Cardiac muscle cell (in vitro differentiated cells and primary cell): Measurements from ENCODE around the gene IQGAP2. TPM values are rescaled to one million over a fixed set of nuclear protein-coding genes. Genes with fewer than 3 reads are reported as not detected.
A peak's percentile ranks its signal among the peaks of the same experiment; 100 is the strongest.

Experiments
- DNase-seq, 2 donors: peaks; one replicate each; pipeline versions ENCODE4 v3.0.0 to v3.0.0-alpha.2; 2010 to 2017; ENCODE audit warnings: low read depth in 1 of 2, low spot score in 1 of 2
- H3K27ac ChIP-seq: fragments of 200-600 bp; sonication (generic); 2 replicates; pipeline ENCODE4 v1.5.1; 2016
- H3K27me3 ChIP-seq: fragments of 200-600 bp; sonication (generic); 2 replicates; pipeline ENCODE4 v1.6.0; 2016; ENCODE audit warnings: control low read depth
- H3K36me3 ChIP-seq: fragments of 200-600 bp; sonication (generic); 2 replicates; pipeline ENCODE4 v1.5.1; 2016; ENCODE audit warnings: control low read depth
- H3K4me1 ChIP-seq: fragments of 200-600 bp; sonication (generic); 2 replicates; pipeline ENCODE4 v1.8.1; 2017; ENCODE audit warnings: low read depth, mild to moderate bottlenecking, mixed run types
- H3K4me3 ChIP-seq: fragments of 200-600 bp; sonication (generic); 2 replicates; pipeline ENCODE4 v1.5.1; 2016; ENCODE audit warnings: mild to moderate bottlenecking
- H3K9me3 ChIP-seq: fragments of 200-600 bp; sonication (generic); 2 replicates; pipeline ENCODE4 v1.5.1; 2017; ENCODE audit warnings: low read depth, mild to moderate bottlenecking, control low read depth
- polyA plus RNA-seq: library from polyadenylated mRNA; unstranded; fragments of >200 nt; fragmentation: Nextera tagmentation; extraction: Ambion mirVana; gene quantifications from 2 replicates; pipeline ENCODE4 v1.2.1, GENCODE V29; 2016
- total RNA-seq: library from RNA; depleted of rRNA; stranded (reverse); fragments of >200 nt; gene quantifications from 2 replicates; pipeline ENCODE4 v1.2.3, GENCODE V29; 2016
- TF ChIP-seq, protein P1 (sequence below): IDR thresholded peaks from 2 replicates; pipeline ENCODE4 v1.5.1; 2012; ENCODE audit warnings: low read depth, mild to moderate bottlenecking, low read length

The IQGAP2 gene
- total and polyA plus RNA-seq, 2 experiments from 2014 or later = 4.1 to 10.8 TPM

DNA sequence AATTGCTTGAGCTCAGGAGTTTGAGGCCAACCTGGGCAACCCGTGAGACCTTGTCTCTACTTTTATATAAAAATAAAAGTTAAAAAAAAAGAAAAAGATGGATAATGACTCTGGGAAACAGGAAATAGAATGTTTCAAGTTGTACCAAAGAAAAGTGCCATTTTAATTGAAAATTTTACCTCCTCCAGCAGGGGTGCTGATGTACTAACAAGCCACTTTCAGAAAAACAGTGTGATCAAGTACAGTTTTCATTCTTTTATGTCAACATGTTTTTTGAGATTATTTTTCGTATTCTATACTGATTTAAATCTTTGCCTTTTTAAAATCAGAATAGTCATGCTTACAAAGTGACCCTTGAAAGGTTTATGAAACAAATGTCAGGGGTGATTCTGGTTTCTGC, 343.6 kb downstream of the IQGAP2 start:
- Histone ChIP-seq H3K27ac (no peak overlapping the region), H3K27me3 (no peaks in the 10 kb centered on the region), H3K4me1 (no peaks in the 10 kb centered on the region), H3K36me3 (no peaks in the 10 kb centered on the region), H3K4me3 (no peak overlapping the region), H3K9me3 (no peaks in the 10 kb centered on the region)
- DNase-seq = no peak
- TF ChIP-seq, protein P1, sequence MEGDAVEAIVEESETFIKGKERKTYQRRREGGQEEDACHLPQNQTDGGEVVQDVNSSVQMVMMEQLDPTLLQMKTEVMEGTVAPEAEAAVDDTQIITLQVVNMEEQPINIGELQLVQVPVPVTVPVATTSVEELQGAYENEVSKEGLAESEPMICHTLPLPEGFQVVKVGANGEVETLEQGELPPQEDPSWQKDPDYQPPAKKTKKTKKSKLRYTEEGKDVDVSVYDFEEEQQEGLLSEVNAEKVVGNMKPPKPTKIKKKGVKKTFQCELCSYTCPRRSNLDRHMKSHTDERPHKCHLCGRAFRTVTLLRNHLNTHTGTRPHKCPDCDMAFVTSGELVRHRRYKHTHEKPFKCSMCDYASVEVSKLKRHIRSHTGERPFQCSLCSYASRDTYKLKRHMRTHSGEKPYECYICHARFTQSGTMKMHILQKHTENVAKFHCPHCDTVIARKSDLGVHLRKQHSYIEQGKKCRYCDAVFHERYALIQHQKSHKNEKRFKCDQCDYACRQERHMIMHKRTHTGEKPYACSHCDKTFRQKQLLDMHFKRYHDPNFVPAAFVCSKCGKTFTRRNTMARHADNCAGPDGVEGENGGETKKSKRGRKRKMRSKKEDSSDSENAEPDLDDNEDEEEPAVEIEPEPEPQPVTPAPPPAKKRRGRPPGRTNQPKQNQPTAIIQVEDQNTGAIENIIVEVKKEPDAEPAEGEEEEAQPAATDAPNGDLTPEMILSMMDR = peak; percentile 9

DNA sequence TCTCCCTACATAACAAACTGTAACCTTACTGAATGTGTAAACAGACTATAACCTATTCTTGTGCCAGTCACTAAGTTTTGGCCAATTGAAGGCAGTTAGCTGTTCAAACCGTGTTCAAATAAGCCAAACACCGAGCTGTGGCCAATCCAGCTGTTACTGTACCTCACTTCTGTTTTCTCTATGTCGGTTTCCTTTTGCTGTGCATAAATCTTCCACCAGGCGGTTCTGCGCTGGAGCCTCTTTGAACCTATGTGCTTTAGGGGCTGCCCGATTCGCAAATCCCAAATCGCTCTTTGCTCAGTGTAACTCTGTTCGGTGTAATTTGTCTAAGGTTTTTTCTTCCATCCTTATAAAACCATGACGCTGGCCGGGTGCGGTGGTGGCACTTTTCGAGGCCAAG, 344.6 kb downstream of the IQGAP2 start:
- no peaks in the 10 kb centered on the region for H3K27me3 ChIP-seq
- TF ChIP-seq, protein P1 = no peak
- no peak overlapping the region for H3K4me3 ChIP-seq
- no peaks in the 10 kb centered on the region for H3K4me1 ChIP-seq
- H3K27ac ChIP-seq = no peak overlapping the region
- no peak for DNase-seq
- H3K9me3 ChIP-seq = no peaks in the 10 kb centered on the region
- H3K36me3 ChIP-seq = no peaks in the 10 kb centered on the region

DNA sequence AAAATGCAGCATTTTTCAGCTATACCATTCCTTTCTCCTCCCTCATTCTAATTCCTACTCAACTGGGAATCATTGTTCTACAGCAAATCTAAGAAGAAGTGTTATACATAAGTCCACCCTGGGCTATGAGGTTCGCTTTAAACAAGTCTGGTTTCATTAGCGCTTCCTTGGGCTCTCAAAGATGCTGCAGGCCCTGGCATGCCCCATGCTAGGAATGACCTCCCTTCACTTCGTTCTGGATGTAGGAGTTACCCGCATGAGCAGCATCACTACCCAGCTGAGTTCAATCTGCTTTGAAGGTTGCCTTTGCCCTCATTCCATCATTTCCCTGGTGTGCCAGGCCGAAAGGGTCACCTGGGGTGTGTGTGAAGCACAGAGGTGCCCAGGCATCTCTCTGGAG, 348.2 kb downstream of the IQGAP2 start:
- no peaks in the 10 kb centered on the region for H3K4me1 ChIP-seq
- TF ChIP-seq, protein P1 = no peak
- no peak for DNase-seq
- H3K9me3 ChIP-seq = no peaks in the 10 kb centered on the region
- H3K4me3 ChIP-seq = no peak overlapping the region
- H3K27ac ChIP-seq = no peak overlapping the region
- H3K27me3 ChIP-seq = no peaks in the 10 kb centered on the region
- H3K36me3 ChIP-seq = no peaks in the 10 kb centered on the region

DNA sequence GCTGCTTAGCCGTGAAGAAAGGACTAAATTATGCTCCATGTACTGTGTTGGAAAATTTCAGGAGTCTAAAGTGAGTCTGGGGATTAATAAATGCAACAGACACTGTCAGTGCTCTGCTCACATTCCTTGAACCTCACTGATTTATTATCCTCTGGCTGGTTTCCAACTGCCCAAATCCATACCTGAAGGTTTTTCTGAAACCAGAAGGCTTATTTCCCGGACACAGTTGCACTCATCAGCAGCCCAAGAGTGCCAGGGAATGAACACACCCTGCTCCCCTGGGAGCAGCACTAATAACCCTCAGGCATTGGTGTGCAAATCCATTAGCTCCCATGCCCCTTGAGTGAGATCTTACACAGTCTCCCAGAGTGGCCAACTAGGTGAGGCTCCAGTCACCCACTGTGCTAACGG, 351.6 kb downstream of the IQGAP2 start:
- H3K27ac ChIP-seq = no peak overlapping the region
- no peaks in the 10 kb centered on the region for H3K4me1 ChIP-seq
- no peak for DNase-seq
- no peaks in the 10 kb centered on the region for H3K27me3 ChIP-seq
- no peak overlapping the region for H3K4me3 ChIP-seq
- no peaks in the 10 kb centered on the region for H3K36me3 ChIP-seq
- H3K9me3 ChIP-seq = no peaks in the 10 kb centered on the region
- TF ChIP-seq, protein P1 = no peak

DNA sequence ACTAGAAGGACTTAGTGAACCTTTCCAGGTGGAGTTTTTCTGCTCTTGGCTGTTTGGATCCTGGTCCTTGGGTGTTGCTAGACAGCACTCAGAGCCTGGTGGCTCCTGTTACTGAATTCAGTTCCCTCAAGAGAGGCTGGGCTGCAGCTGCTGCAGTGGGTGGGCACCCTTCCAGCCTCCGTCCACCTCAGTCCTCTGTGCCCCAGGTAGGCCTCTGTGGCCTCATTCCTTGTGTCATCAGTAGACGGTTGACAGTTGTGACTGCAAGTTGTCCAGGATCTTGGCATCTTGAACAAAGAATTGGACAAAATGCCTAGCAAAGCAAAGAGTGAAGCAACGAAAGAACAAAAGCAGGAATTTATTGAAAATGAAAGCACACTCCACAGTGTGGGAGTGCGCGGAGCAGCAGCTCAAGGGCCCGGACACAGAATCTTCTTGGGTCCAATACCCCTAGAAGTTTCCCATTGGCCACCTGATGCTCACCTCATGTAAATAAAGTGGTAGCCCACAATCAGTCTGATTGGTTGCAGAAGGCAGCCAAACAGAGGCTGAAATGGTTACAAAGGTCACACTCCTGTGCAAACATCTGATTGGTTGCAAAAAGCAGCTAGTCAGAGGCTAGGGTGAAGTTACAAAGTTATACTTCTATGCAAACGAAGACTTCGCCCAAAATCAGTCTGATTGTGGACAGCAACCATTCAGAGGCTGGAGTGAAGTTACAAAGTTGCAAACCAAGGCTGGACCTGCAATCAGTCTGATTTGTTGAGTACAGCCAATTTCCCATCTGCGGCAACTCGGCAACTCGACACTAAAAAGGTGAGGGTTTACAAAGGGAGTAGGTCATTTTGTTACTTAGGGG, 352.9 kb downstream of the IQGAP2 start:
- Histone ChIP-seq H3K4me1 (no peaks in the 10 kb centered on the region), H3K27ac (no peak overlapping the region), H3K9me3 (no peaks in the 10 kb centered on the region), H3K4me3 (no peak overlapping the region), H3K27me3 (no peaks in the 10 kb centered on the region), H3K36me3 (no peaks in the 10 kb centered on the region)
- TF ChIP-seq, protein P1 = no peak
- DNase-seq = no peak
